ENCODE measurements around the gene STIP1.

DNA sequence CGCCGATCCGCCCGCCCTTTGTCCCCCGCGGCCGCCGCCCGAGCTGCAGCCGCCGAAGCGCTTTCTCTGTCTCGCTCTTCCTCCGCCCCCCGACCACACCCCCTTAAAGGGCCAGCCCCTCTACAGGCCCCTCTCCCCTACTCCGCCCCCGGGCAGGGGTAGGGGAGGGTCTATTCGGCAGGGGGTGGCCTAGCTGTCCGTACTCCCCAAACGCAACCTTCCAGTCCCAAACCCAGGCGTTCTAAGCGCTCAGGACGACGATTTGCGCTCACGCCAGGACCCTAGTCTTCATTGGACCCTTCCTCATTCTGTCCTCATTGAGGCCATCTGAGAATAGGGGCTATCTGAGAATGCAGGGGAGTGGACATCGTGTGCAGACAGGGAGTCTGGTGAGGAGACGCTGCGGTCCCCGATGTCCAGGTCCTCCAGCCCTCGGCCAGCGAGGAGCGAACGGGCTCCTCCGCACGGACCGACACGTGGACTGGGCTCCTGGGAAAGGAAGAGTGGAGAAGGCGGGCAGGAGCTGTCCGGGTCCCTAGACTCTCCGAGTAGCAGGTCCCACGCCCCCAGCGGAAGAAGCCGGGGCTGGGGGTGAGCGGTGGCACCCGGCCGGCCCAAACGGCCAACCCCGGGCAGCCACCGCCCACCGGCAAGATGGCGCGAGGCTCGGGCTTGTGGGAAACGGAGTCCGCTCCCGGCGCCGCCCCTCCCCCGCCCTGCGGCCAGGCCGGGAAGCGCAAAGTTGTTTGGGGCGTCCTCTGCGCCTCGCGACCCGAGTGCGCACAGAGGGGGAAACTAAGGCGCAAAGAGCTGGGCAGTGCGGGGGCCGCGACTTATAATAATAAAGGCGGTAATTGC, 61.1 kb downstream of the STIP1 start, which contains the start of gene PPP1R14B:
- TF ChIP-seq, protein P1, sequence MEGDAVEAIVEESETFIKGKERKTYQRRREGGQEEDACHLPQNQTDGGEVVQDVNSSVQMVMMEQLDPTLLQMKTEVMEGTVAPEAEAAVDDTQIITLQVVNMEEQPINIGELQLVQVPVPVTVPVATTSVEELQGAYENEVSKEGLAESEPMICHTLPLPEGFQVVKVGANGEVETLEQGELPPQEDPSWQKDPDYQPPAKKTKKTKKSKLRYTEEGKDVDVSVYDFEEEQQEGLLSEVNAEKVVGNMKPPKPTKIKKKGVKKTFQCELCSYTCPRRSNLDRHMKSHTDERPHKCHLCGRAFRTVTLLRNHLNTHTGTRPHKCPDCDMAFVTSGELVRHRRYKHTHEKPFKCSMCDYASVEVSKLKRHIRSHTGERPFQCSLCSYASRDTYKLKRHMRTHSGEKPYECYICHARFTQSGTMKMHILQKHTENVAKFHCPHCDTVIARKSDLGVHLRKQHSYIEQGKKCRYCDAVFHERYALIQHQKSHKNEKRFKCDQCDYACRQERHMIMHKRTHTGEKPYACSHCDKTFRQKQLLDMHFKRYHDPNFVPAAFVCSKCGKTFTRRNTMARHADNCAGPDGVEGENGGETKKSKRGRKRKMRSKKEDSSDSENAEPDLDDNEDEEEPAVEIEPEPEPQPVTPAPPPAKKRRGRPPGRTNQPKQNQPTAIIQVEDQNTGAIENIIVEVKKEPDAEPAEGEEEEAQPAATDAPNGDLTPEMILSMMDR (conservative IDR thresholded peaks at IDR 0.05; ENCODE audit: low read depth, low read length), result 0 out of 2 replicates have a peak, but pooled peaks have one; percentile 1
- TF ChIP-seq BHLHE40 (IDR thresholded peaks at IDR 0.05; ENCODE audit: low read depth, low read length) (0 out of 2 replicates have a peak, but pooled peaks have one; percentile 35), CHD1 (IDR thresholded peaks at IDR 0.05; ENCODE audit: low read depth, low read length) (no peak), CEBPB (IDR thresholded peaks at IDR 0.05; ENCODE audit: low read depth, low read length) (no peak), POLR2A (IDR thresholded peaks at IDR 0.05; ENCODE audit: low read depth, low read length) (peak; percentile 72; the same call in 1 of the 2 replicates), RAD21 (IDR thresholded peaks at IDR 0.05; ENCODE audit: low read length) (no peak), MXI1 (IDR thresholded peaks at IDR 0.05; ENCODE audit: borderline replicate concordance, low read depth, low read length) (peak; percentile 93), SMC3 (IDR thresholded peaks at IDR 0.05; ENCODE audit: low read depth, low read length) (no peak), MAZ (IDR thresholded peaks at IDR 0.05; ENCODE audit: borderline replicate concordance, low read depth, low read length) (peak; percentile 60; the same call in 1 of the 2 replicates), MAFK (IDR thresholded peaks at IDR 0.05; ENCODE audit: low read depth, low read length) (no peak), FOS (IDR thresholded peaks at IDR 0.05; ENCODE audit: low read depth, low read length) (no peak)
- TF ChIP-seq, protein P2, sequence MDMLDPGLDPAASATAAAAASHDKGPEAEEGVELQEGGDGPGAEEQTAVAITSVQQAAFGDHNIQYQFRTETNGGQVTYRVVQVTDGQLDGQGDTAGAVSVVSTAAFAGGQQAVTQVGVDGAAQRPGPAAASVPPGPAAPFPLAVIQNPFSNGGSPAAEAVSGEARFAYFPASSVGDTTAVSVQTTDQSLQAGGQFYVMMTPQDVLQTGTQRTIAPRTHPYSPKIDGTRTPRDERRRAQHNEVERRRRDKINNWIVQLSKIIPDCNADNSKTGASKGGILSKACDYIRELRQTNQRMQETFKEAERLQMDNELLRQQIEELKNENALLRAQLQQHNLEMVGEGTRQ (IDR thresholded peaks at IDR 0.05; ENCODE audit: low read depth, low read length), result peak; percentile 51; the same call in 1 of the 2 replicates
- TF ChIP-seq, protein P3, sequence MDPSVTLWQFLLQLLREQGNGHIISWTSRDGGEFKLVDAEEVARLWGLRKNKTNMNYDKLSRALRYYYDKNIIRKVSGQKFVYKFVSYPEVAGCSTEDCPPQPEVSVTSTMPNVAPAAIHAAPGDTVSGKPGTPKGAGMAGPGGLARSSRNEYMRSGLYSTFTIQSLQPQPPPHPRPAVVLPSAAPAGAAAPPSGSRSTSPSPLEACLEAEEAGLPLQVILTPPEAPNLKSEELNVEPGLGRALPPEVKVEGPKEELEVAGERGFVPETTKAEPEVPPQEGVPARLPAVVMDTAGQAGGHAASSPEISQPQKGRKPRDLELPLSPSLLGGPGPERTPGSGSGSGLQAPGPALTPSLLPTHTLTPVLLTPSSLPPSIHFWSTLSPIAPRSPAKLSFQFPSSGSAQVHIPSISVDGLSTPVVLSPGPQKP (IDR thresholded peaks at IDR 0.05; ENCODE audit: borderline replicate concordance, low read depth, low read length), result no peak
